Breast epithelium (tissue), 3 donors: Measurements from ENCODE around the gene ADGRL3.
"Not testable (repeated sequence)": the region's sequence is repeated elsewhere in the genome, so short reads cannot be mapped to it uniquely, and the experiment has no call there.

ENCODE experiments used
- CTCF ChIP-seq, 3 donors: fragments of 450-650 bp; IDR thresholded peaks; one replicate each; pipeline ENCODE4 v1.5.1; 2016 to 2017; ENCODE audit warnings: antibody characterized with exemption in 3 of 3, mild to moderate bottlenecking in 3 of 3, moderate library complexity in 3 of 3
- POLR2A ChIP-seq: fragments of 450-650 bp; IDR thresholded peaks from one replicate; pipeline ENCODE4 v1.6.1; 2016; ENCODE audit warnings: antibody characterized with exemption, mild to moderate bottlenecking, moderate library complexity

DNA sequence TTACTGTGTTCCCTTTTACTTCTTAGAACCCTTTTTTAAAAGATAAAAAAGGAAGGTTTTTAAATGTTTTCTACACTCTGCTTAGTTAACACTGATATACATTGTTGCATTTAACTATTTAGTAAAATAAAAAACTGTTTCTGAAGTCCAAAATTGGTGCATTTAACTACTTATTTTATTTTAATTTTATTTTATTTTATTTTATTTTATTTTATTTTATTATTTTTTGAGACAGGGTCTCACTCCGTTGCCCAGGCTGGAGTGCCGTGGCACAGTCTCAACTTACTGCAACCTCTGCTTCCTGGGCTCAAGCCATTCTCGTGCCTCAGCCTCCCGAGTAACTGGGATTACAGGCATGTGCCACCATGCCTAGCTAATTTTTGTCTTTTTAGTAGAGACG lies 652.0 kb downstream of the ADGRL3 start:
- TF ChIP-seq CTCF (IDR thresholded peaks at IDR 0.05); POLR2A: not testable (repeated sequence)
